HepG2 (cell line): ENCODE data around the gene OGFR. TPM values are rescaled to one million over a fixed set of nuclear protein-coding genes. Genes with fewer than 3 reads are reported as not detected.

ENCODE experiments used
- BRF2 ChIP-seq: sonication (generic); formaldehyde crosslinking; IDR thresholded peaks from 2 replicates; pipeline ENCODE4 v1.8.1; 2022; ENCODE audit warnings: mild to moderate bottlenecking, missing genetic modification reagents
- CBFB ChIP-seq: sonication (generic); formaldehyde crosslinking; IDR thresholded peaks from 2 replicates; pipeline ENCODE4 v1.4.0; 2020; ENCODE audit warnings: missing genetic modification reagents
- DDIT3 ChIP-seq: sonication (generic); formaldehyde crosslinking; IDR thresholded peaks from 2 replicates; pipeline ENCODE4 v1.4.0; 2020; ENCODE audit warnings: mild to moderate bottlenecking, missing genetic modification reagents
- KAT8 ChIP-seq: IDR thresholded peaks from 2 replicates; pipeline ENCODE4 v1.6.1; 2016; ENCODE audit warnings: missing genetic modification reagents, missing compliant biosample characterization
- KDM3A ChIP-seq: IDR thresholded peaks from 2 replicates; pipeline ENCODE4 v1.6.1; 2018; ENCODE audit warnings: low read depth, missing compliant biosample characterization
- MEIS2 ChIP-seq: sonication (generic); formaldehyde crosslinking; IDR thresholded peaks from 2 replicates; pipeline ENCODE4 v1.9.0; 2021; ENCODE audit warnings: mild to moderate bottlenecking, missing genetic modification reagents
- PAF1 ChIP-seq: IDR thresholded peaks from 2 replicates; pipeline ENCODE4 v1.6.1; 2016; ENCODE audit warnings: missing genetic modification reagents, missing compliant biosample characterization
- SALL2 ChIP-seq: sonication (generic); formaldehyde crosslinking; IDR thresholded peaks from 2 replicates; pipeline ENCODE4 v1.8.1; 2023; ENCODE audit warnings: mild to moderate bottlenecking, missing genetic modification reagents, inconsistent platforms
- SETDB1 ChIP-seq: sonication (generic); formaldehyde crosslinking; IDR thresholded peaks from 2 replicates; pipeline ENCODE4 v1.5.1; 2020; ENCODE audit warnings: missing genetic modification reagents, mild to moderate bottlenecking, borderline replicate concordance
- SNAI1 ChIP-seq: sonication (generic); formaldehyde crosslinking; IDR thresholded peaks from 2 replicates; pipeline ENCODE4 v1.5.0; 2020; ENCODE audit warnings: mild to moderate bottlenecking, missing genetic modification reagents, borderline replicate concordance
- SP5 ChIP-seq: IDR thresholded peaks from 2 replicates; pipeline ENCODE4 v1.6.1; 2016; ENCODE audit warnings: low read depth, borderline replicate concordance
- ZNF101 ChIP-seq: sonication (generic); formaldehyde crosslinking; IDR thresholded peaks from 2 replicates; pipeline ENCODE4 v1.4.0; 2020; ENCODE audit warnings: mild to moderate bottlenecking, low read depth, missing genetic modification reagents, borderline replicate concordance
- ZNF274 ChIP-seq: sonication (generic); formaldehyde crosslinking; IDR thresholded peaks from 2 replicates; pipeline ENCODE4 v1.5.1; 2020; ENCODE audit warnings: mild to moderate bottlenecking, missing genetic modification reagents
- ZNF569 ChIP-seq: sonication (generic); formaldehyde crosslinking; IDR thresholded peaks from 2 replicates; pipeline ENCODE4 v1.5.0; 2020; ENCODE audit warnings: mild to moderate bottlenecking, missing genetic modification reagents, moderate library complexity, borderline replicate concordance
- ZNF646 ChIP-seq: sonication (generic); formaldehyde crosslinking; IDR thresholded peaks from 2 replicates; pipeline ENCODE4 v1.9.0; 2021; ENCODE audit warnings: mild to moderate bottlenecking, missing genetic modification reagents
- polyA plus RNA-seq, 8 experiments: library from polyadenylated mRNA; depleted of rRNA in 3 of 8; stranded (reverse) in 7 of 8; unstranded in 1 of 8; fragments of >200 nt; fragmentation: Illumina TruSeq in 4 of 8; extraction: Trizol in 4 of 8; gene quantifications; 2 replicates each; pipeline versions ENCODE4 v1.2.1 to v1.2.3, GENCODE V29; 2011 to 2016; ENCODE audit warnings: low read depth in 4 of 8, missing spikeins in 1 of 8, mixed read lengths in 1 of 8; ENCODE audit not compliant: insufficient read depth in 1 of 8
- total RNA-seq, 5 experiments: library from RNA; depleted of rRNA; stranded (reverse); fragments of >200 nt; fragmentation: Illumina TruSeq; extraction: Trizol; gene quantifications; 2 replicates each; pipeline ENCODE4 v1.2.3, GENCODE V29; 2016; ENCODE audit warnings: low read depth in 1 of 5
- TF ChIP-seq, protein P1 (sequence below): sonication (generic); formaldehyde crosslinking; IDR thresholded peaks from 2 replicates; pipeline ENCODE4 v1.4.0; 2020; ENCODE audit warnings: missing genetic modification reagents
- TF ChIP-seq, protein P2 (sequence below): sonication (generic); formaldehyde crosslinking; IDR thresholded peaks from 2 replicates; pipeline ENCODE4 v1.4.0; 2020; ENCODE audit warnings: mild to moderate bottlenecking, missing genetic modification reagents, borderline replicate concordance

OGFR gene
- total and polyA plus RNA-seq, 2 of the 13 experiments (the other 11 are each of a cell fraction or from before 2014, with no cell fraction given), result 47.7 to 81.8 TPM

DNA sequence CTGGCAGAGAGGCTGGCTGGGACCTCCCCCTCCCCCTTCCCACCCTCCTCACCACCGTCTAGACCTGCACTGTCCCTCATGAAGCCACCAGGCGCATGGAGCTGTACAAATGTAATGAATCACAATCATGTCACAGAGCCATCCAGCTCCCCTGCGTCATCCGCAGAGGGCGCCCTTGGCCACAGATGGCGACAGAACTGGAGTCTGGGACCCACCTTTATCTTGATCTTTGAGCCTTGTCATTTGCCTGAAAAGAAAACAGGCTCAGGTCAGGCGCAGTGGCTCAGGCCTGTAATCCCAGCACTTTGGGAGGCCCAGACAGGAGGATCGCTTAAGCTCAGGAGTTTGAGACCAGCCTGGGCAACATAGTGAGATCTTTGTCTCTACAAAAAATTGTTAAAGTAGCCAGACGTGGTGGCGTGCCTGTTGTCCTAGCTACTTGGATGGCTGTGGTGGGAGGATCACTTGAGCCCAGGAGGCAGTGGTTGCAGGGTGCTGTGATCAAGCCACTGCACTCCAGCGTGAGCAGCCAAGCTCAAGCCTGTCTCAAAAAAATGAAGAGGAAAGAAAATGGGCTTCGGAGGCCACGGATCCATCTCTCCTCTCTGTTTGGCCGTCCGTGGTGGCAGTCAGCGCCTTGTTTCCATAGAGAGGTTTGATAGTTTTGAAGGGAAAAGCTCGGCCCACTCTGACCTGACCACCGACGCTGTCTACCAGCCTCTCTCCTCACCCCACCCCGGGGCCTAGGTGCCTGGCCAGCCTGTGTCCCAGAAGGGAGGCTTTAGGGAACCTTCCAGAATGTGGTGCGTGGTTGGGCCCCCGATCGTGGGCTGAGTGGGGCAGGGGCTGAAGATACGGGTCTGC, 18.4 kb downstream of the OGFR start (continued):
- TF ChIP-seq SETDB1 (CRISPR knock-in tag) (no peak), KDM3A (peak; percentile 99), SP5 (peak; percentile 68; the same call in 1 of the 2 replicates), CBFB (CRISPR knock-in tag) (peak; percentile 77; the same call in 1 of the 2 replicates), DDIT3 (CRISPR knock-in tag) (peak; percentile 82; the same call in 1 of the 2 replicates), ZNF274 (no peak; the same call in 1 of the 2 replicates), KAT8 (CRISPR knock-in tag) (peak; percentile 92), ZNF569 (CRISPR knock-in tag) (no peak), SNAI1 (no peak), ZNF646 (CRISPR knock-in tag) (no peak), BRF2 (CRISPR knock-in tag) (no peak), ZNF101 (CRISPR knock-in tag) (no peak), MEIS2 (CRISPR knock-in tag) (peak; percentile 97), PAF1 (CRISPR knock-in tag) (0 out of 2 replicates have a peak, but pooled peaks have one; percentile 32), SALL2 (CRISPR knock-in tag) (peak; percentile 58)
- TF ChIP-seq, protein P1, sequence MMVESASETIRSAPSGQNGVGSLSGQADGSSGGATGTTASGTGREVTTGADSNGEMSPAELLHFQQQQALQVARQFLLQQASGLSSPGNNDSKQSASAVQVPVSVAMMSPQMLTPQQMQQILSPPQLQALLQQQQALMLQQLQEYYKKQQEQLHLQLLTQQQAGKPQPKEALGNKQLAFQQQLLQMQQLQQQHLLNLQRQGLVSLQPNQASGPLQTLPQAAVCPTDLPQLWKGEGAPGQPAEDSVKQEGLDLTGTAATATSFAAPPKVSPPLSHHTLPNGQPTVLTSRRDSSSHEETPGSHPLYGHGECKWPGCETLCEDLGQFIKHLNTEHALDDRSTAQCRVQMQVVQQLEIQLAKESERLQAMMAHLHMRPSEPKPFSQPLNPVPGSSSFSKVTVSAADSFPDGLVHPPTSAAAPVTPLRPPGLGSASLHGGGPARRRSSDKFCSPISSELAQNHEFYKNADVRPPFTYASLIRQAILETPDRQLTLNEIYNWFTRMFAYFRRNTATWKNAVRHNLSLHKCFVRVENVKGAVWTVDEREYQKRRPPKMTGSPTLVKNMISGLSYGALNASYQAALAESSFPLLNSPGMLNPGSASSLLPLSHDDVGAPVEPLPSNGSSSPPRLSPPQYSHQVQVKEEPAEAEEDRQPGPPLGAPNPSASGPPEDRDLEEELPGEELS (CRISPR knock-in tag), result peak; percentile 82
- TF ChIP-seq, protein P2, sequence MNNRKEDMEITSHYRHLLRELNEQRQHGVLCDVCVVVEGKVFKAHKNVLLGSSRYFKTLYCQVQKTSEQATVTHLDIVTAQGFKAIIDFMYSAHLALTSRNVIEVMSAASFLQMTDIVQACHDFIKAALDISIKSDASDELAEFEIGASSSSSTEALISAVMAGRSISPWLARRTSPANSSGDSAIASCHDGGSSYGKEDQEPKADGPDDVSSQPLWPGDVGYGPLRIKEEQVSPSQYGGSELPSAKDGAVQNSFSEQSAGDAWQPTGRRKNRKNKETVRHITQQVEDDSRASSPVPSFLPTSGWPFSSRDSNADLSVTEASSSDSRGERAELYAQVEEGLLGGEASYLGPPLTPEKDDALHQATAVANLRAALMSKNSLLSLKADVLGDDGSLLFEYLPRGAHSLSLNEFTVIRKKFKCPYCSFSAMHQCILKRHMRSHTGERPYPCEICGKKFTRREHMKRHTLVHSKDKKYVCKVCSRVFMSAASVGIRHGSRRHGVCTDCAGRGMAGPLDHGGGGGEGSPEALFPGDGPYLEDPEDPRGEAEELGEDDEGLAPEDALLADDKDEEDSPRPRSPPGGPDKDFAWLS (CRISPR knock-in tag), result no peak
